Measurements from ENCODE around the gene ARHGAP26. TPM values are rescaled to one million over a fixed set of nuclear protein-coding genes. Genes with fewer than 3 reads are reported as not detected.

Gene ARHGAP26
- total RNA-seq, 6 experiments from 2014 or later = 6.7 to 14.5 (median 8.3) TPM

GRCh38 chr5:142881784-142882126 lies 111.6 kb downstream of the ARHGAP26 start:
- Histone ChIP-seq H3K27ac (no peak overlapping the region), H3K36me3 (no peaks in the 10 kb centered on the region), H3K4me1 (peaks cover 0 to 7% (median 0%) of the 10 kb centered on the region in 4 donors), H3K27me3 (no peaks in the 10 kb centered on the region), H3K4me3 (no peak overlapping the region), H3K9me3 (no peaks in the 10 kb centered on the region)
- ATAC-seq (no peak), DNase-seq (no peak)
- 77% methylated on average over 3 of the region's 3 CpGs for WGBS (ENCODE audit: insufficient coverage, low coverage, low lambda C conversion rate, missing lambda C conversion rate)
- intact Hi-C loops (cut with DNase I) = loop anchor here (5.0 kb wide), 2 partner anchors 159 to 164 kb away; no protein-coding TSS in a partner anchor
- TF ChIP-seq POLR2A (IDR thresholded peaks at IDR 0.05) = no peak
- TF ChIP-seq CTCF (IDR thresholded peaks at IDR 0.05) = no peak

DNA sequence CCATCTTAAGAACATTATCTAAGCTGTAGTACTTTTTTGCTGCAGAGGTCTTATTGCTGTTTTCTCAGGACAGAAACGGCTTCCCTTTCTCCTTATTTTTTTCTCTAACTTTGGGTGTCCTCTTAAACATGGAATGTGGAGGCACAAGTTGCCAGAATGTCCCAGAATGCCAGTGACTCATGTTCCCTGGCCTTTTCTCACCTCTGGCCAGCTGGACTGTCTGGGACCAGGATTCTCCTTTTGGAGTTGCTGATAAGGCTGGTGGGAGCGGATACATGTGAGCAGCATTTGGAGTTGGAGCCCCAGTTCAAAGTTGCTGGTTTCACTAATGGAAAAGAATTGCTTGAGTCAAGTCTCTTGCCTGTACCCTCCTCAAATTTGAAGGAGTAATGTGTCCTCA lies 112.8 kb downstream of the ARHGAP26 start:
- ATAC-seq (peak; percentile 38 to 69 (median 54)), DNase-seq (no peak)
- Histone ChIP-seq H3K27me3 (no peaks in the 10 kb centered on the region), H3K27ac (no peak overlapping the region), H3K9me3 (no peaks in the 10 kb centered on the region), H3K36me3 (no peaks in the 10 kb centered on the region), H3K4me3 (no peak overlapping the region), H3K4me1 (peaks cover 0 to 7% (median 0%) of the 10 kb centered on the region in 4 donors)
- intact Hi-C loops (cut with DNase I) = loop anchor here (5.0 kb wide), 2 partner anchors 161 to 166 kb away; no protein-coding TSS in a partner anchor
- WGBS (ENCODE audit: insufficient coverage, low coverage, low lambda C conversion rate, missing lambda C conversion rate) = 54% methylated on average over 2 of the region's 2 CpGs
- TF ChIP-seq CTCF (IDR thresholded peaks at IDR 0.05) (no peak), POLR2A (IDR thresholded peaks at IDR 0.05) (no peak)

DNA sequence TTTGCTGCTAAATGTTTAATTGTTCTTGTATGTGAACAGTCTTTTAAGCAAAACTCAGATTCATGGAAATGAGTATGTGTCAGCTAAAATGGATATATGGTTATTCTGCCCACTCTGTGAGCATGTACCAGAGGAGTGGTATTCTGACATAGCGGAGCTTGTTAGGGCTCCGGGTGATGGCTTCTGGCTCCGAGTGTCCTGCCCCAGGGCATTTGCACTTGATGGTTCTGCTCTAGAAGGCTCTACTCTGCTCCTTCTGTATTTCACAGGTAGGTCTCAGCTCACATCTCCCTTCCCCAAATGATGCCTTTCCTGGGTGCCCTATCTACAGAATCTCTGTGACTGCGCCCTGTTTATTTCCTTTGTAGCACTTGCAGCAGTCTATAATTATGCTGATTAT lies 113.3 kb downstream of the ARHGAP26 start:
- no peak overlapping the region for H3K27ac ChIP-seq
- intact Hi-C loops (cut with DNase I) = loop anchor here (5.0 kb wide), 2 partner anchors 161 to 166 kb away; no protein-coding TSS in a partner anchor
- no peak for ATAC-seq

DNA sequence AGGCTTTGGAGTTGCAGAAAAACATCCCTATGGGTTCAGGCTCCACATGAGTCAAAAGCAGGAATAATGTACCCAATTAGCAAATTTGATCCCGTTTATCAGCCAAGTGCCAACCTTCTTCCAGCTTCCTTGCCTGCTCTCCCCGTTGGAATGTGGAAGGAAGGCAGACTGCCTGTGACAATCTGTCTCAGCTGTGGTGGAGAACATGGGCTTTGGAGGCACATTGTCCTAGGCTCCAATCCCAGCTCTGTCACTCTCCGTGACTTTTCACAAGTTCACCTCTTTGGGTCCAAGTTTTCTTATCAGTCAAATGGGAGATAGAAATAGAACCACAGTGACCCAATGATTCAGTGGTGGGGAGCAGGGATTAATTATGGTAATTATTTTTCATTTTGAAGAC lies 113.9 kb downstream of the ARHGAP26 start:
- Histone ChIP-seq H3K27ac (no peak overlapping the region), H3K9me3 (no peaks in the 10 kb centered on the region), H3K4me1 (peaks cover 0 to 7% (median 0%) of the 10 kb centered on the region in 4 donors), H3K27me3 (no peaks in the 10 kb centered on the region), H3K4me3 (no peak overlapping the region), H3K36me3 (no peaks in the 10 kb centered on the region)
- ATAC-seq = no peak
- 56% methylated on average over 3 of the region's 3 CpGs for WGBS (ENCODE audit: insufficient coverage, low coverage, low lambda C conversion rate, missing lambda C conversion rate)
- intact Hi-C loops (cut with DNase I) = loop anchor here (5.0 kb wide), 2 partner anchors 162 to 167 kb away; no protein-coding TSS in a partner anchor
- TF ChIP-seq CTCF (IDR thresholded peaks at IDR 0.05) = no peak
- no peak for TF ChIP-seq POLR2A (IDR thresholded peaks at IDR 0.05)
- no peak for DNase-seq

More for the DNA sequence above, 113.3 kb downstream of the ARHGAP26 start:
- WGBS (ENCODE audit: insufficient coverage, low coverage, low lambda C conversion rate, missing lambda C conversion rate) = 96% methylated on average over 3 of the region's 4 CpGs
- Histone ChIP-seq H3K36me3 (no peaks in the 10 kb centered on the region), H3K9me3 (no peaks in the 10 kb centered on the region), H3K4me3 (no peak overlapping the region), H3K4me1 (peaks cover 0 to 7% (median 0%) of the 10 kb centered on the region in 4 donors), H3K27me3 (no peaks in the 10 kb centered on the region)
- DNase-seq = no peak
- TF ChIP-seq CTCF (IDR thresholded peaks at IDR 0.05) (no peak), POLR2A (IDR thresholded peaks at IDR 0.05) (no peak)

- ATAC-seq (no peak), DNase-seq (no peak)
- no peaks in the 10 kb centered on the region for H3K27me3 ChIP-seq
- no peak overlapping the region for H3K4me3 ChIP-seq
- no peaks in the 10 kb centered on the region for H3K9me3 ChIP-seq
- H3K4me1 ChIP-seq = no peaks in the 10 kb centered on the region
- H3K36me3 ChIP-seq = no peaks in the 10 kb centered on the region
- H3K27ac ChIP-seq = no peak overlapping the region
- WGBS (ENCODE audit: insufficient coverage, low coverage, low lambda C conversion rate, missing lambda C conversion rate) = 35% methylated on average over 2 of the region's 2 CpGs
- intact Hi-C loops (cut with DNase I) = no loop called here
- TF ChIP-seq CTCF (IDR thresholded peaks at IDR 0.05) (no peak), POLR2A (IDR thresholded peaks at IDR 0.05) (no peak)
Observed at GRCh38 chr5:142886211-142886610, 116.0 kb downstream of the ARHGAP26 start.
